ENCODE results near the gene LPCAT4. TPM values are rescaled to one million over a fixed set of nuclear protein-coding genes. Genes with fewer than 3 reads are reported as not detected.

LPCAT4 gene
- total and polyA plus RNA-seq, 2 donors (not counting 1 experiment from before 2014, with no cell fraction given) = 6.3 to 21.8 TPM

- Histone ChIP-seq H3K36me3 (ENCODE audit: control insufficient read depth, insufficient read depth, low read length) (no peaks in the 10 kb centered on the region), H3K4me1 (ENCODE audit: control insufficient read depth, extremely low read depth, insufficient read depth, low read length) (peaks cover 2% of the 10 kb centered on the region), H3K9ac (ENCODE audit: insufficient read depth, low read length) (no peak overlapping the region), H3K4me2 (ENCODE audit: extremely low read depth, insufficient read depth, low read length) (no peak overlapping the region), H3K27ac (ENCODE audit: insufficient read depth, low read length) (no peak overlapping the region), H3K9me3 (ENCODE audit: control insufficient read depth, insufficient read depth, low read depth, low read length) (no peaks in the 10 kb centered on the region), H3K79me2 (ENCODE audit: control insufficient read depth, insufficient read depth, low read length) (no peaks in the 10 kb centered on the region), H4K20me1 (ENCODE audit: control insufficient read depth, extremely low read depth, insufficient read depth, low read length) (no peaks in the 10 kb centered on the region), H3K27me3 (ENCODE audit: control insufficient read depth, insufficient read depth, low read length) (no peaks in the 10 kb centered on the region), H3K4me3 (replicated peaks in 1 of 4; ENCODE audit: control extremely low read depth in 1 of 4, insufficient read depth in 1 of 4, low read depth in 3 of 4, low read length in 4 of 4) (no peak overlapping the region), H2AFZ (ENCODE audit: low read length) (no peak overlapping the region)
- no peak for DNase-seq (ENCODE audit: low read depth in 2 of 2)
- no peak for TF ChIP-seq EZH2 (IDR thresholded peaks at IDR 0.05; ENCODE audit: low read length, missing control alignments)
- TF ChIP-seq, protein P1, sequence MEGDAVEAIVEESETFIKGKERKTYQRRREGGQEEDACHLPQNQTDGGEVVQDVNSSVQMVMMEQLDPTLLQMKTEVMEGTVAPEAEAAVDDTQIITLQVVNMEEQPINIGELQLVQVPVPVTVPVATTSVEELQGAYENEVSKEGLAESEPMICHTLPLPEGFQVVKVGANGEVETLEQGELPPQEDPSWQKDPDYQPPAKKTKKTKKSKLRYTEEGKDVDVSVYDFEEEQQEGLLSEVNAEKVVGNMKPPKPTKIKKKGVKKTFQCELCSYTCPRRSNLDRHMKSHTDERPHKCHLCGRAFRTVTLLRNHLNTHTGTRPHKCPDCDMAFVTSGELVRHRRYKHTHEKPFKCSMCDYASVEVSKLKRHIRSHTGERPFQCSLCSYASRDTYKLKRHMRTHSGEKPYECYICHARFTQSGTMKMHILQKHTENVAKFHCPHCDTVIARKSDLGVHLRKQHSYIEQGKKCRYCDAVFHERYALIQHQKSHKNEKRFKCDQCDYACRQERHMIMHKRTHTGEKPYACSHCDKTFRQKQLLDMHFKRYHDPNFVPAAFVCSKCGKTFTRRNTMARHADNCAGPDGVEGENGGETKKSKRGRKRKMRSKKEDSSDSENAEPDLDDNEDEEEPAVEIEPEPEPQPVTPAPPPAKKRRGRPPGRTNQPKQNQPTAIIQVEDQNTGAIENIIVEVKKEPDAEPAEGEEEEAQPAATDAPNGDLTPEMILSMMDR (conservative IDR thresholded peaks at IDR 0.05 in 1 of 2, IDR thresholded peaks at IDR 0.05 in 1 of 2; ENCODE audit: low read depth in 1 of 2, low read length in 2 of 2) = no peak
Measured at GRCh38 chr15:34330279-34330678, 36.7 kb downstream of the LPCAT4 start.

DNA sequence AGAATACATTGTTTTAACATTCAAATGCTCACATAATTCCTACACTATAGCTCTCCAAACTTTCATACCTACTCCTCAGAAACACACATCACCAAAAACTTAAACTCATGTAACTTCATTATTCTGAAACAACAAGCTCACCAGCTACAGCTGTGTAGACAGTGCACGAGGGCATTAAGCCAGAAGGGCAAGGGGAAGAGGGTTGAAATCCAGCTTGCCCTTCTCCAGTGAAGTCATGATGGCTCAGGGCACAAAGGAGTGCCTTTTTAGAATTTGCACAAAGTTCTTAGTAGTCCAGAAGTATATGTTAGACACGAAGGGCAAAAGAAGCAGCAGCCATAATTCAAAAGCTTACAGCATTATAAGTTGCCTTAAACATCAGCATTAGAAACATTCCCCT is 38.0 kb downstream of the LPCAT4 start:
- no peak overlapping the region for H3K27ac ChIP-seq (ENCODE audit: insufficient read depth, low read length)
- H3K9me3 ChIP-seq (ENCODE audit: control insufficient read depth, insufficient read depth, low read depth, low read length) = no peaks in the 10 kb centered on the region
- H3K4me2 ChIP-seq (ENCODE audit: extremely low read depth, insufficient read depth, low read length) = no peak overlapping the region
- no peak overlapping the region for H2AFZ ChIP-seq (ENCODE audit: low read length)
- no peak overlapping the region for H3K9ac ChIP-seq (ENCODE audit: insufficient read depth, low read length)
- no peaks in the 10 kb centered on the region for H3K36me3 ChIP-seq (ENCODE audit: control insufficient read depth, insufficient read depth, low read length)
- H3K4me1 ChIP-seq (ENCODE audit: control insufficient read depth, extremely low read depth, insufficient read depth, low read length) = no peaks in the 10 kb centered on the region
- no peaks in the 10 kb centered on the region for H4K20me1 ChIP-seq (ENCODE audit: control insufficient read depth, extremely low read depth, insufficient read depth, low read length)
- no peak for DNase-seq (ENCODE audit: low read depth in 2 of 2)
- H3K79me2 ChIP-seq (ENCODE audit: control insufficient read depth, insufficient read depth, low read length) = no peaks in the 10 kb centered on the region
- H3K27me3 ChIP-seq (ENCODE audit: control insufficient read depth, insufficient read depth, low read length) = no peaks in the 10 kb centered on the region
- H3K4me3 ChIP-seq (replicated peaks in 1 of 4; ENCODE audit: control extremely low read depth in 1 of 4, insufficient read depth in 1 of 4, low read depth in 3 of 4, low read length in 4 of 4) = no peak overlapping the region
- TF ChIP-seq EZH2 (IDR thresholded peaks at IDR 0.05; ENCODE audit: low read length, missing control alignments) = no peak
- TF ChIP-seq, protein P1 (conservative IDR thresholded peaks at IDR 0.05 in 1 of 2, IDR thresholded peaks at IDR 0.05 in 1 of 2; ENCODE audit: low read depth in 1 of 2, low read length in 2 of 2) = no peak

- Histone ChIP-seq H3K9ac (ENCODE audit: insufficient read depth, low read length) (no peak overlapping the region), H3K9me3 (ENCODE audit: control insufficient read depth, insufficient read depth, low read depth, low read length) (no peaks in the 10 kb centered on the region), H3K4me2 (ENCODE audit: extremely low read depth, insufficient read depth, low read length) (no peak overlapping the region), H4K20me1 (ENCODE audit: control insufficient read depth, extremely low read depth, insufficient read depth, low read length) (no peaks in the 10 kb centered on the region), H3K79me2 (ENCODE audit: control insufficient read depth, insufficient read depth, low read length) (no peaks in the 10 kb centered on the region), H3K27me3 (ENCODE audit: control insufficient read depth, insufficient read depth, low read length) (no peaks in the 10 kb centered on the region), H2AFZ (ENCODE audit: low read length) (no peak overlapping the region), H3K4me1 (ENCODE audit: control insufficient read depth, extremely low read depth, insufficient read depth, low read length) (no peaks in the 10 kb centered on the region), H3K27ac (ENCODE audit: insufficient read depth, low read length) (no peak overlapping the region), H3K4me3 (replicated peaks in 1 of 4; ENCODE audit: control extremely low read depth in 1 of 4, insufficient read depth in 1 of 4, low read depth in 3 of 4, low read length in 4 of 4) (no peak overlapping the region), H3K36me3 (ENCODE audit: control insufficient read depth, insufficient read depth, low read length) (no peaks in the 10 kb centered on the region)
- TF ChIP-seq, protein P1 (conservative IDR thresholded peaks at IDR 0.05 in 1 of 2, IDR thresholded peaks at IDR 0.05 in 1 of 2; ENCODE audit: low read depth in 1 of 2, low read length in 2 of 2) = no peak
- no peak for TF ChIP-seq EZH2 (IDR thresholded peaks at IDR 0.05; ENCODE audit: low read length, missing control alignments)
- DNase-seq (ENCODE audit: low read depth in 2 of 2) = no peak
Measured at GRCh38 chr15:34327906-34328305, 39.1 kb downstream of the LPCAT4 start.

Data from fibroblast of lung (primary cell).